K562 (cell line): ENCODE results near the gene LAMA3.

Source experiments
- CBFB ChIP-seq: sonication (generic); formaldehyde crosslinking; IDR thresholded peaks from 2 replicates; pipeline ENCODE4 v1.4.0; 2020; ENCODE audit warnings: mild to moderate bottlenecking, missing genetic modification reagents
- ERF ChIP-seq: fragments of 450-650 bp; formaldehyde crosslinking; IDR thresholded peaks from 2 replicates; pipeline ENCODE4 v1.4.0; 2020; ENCODE audit warnings: mild to moderate bottlenecking, mixed read lengths
- PHF20 ChIP-seq: fragments of 450-650 bp; IDR thresholded peaks from 2 replicates; pipeline ENCODE4 v1.6.1; 2018; ENCODE audit not compliant: partially characterized antibody
- TF ChIP-seq, protein P1 (sequence below): fragments of 450-650 bp; formaldehyde crosslinking; IDR thresholded peaks from 2 replicates; pipeline ENCODE4 v1.4.0; 2022; ENCODE audit warnings: missing genetic modification characterization

DNA sequence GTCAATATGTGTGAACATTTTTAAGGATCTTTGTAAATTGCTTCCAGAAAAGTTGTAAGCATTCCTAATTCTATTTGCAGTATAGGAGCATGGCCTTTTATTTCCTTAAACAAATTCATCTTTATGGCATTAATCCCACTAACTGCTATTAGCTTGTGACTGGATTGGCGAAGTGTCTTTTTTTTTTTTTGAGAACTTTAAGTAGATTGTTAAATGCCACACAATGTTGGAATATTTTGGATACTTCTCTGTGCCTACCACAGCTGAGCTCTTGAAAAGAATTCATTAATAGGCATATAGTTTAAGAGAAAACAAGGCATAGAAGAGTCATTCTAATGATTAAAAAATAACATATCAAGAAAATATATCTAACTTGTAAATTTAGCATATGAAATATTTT, 129.7 kb downstream of the LAMA3 start:
- TF ChIP-seq, protein P1, sequence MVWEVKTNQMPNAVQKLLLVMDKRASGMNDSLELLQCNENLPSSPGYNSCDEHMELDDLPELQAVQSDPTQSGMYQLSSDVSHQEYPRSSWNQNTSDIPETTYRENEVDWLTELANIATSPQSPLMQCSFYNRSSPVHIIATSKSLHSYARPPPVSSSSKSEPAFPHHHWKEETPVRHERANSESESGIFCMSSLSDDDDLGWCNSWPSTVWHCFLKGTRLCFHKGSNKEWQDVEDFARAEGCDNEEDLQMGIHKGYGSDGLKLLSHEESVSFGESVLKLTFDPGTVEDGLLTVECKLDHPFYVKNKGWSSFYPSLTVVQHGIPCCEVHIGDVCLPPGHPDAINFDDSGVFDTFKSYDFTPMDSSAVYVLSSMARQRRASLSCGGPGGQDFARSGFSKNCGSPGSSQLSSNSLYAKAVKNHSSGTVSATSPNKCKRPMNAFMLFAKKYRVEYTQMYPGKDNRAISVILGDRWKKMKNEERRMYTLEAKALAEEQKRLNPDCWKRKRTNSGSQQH (CRISPR knock-in tag) = no peak
- TF ChIP-seq ERF (CRISPR knock-in tag) = no peak
- TF ChIP-seq CBFB = no peak
- TF ChIP-seq PHF20 = no peak
